HCT116 (cell line): Measurements from ENCODE around the gene TLR9. TPM values are rescaled to one million over a fixed set of nuclear protein-coding genes. Genes with fewer than 3 reads are reported as not detected.

Experiments
- ATAC-seq: fragments of 200-7000 bp; cut with Tn5 transposase; 2 replicates; pipeline ENCODE4 v1.9.1; 2020; ENCODE audit warnings: mild to moderate bottlenecking, moderate library complexity
- BruUV-seq: library from RNA; stranded (reverse); fragments of 400-500 nt; replicated peaks from 2 replicates; lab custom pipeline; 2021; lab: Mats Ljungman, UMichigan
- CTCF ChIA-PET: fragments of 300-600 bp; sonication (Branson Sonifier 250); formaldehyde crosslinking; loops from one replicate; lab custom pipeline; 2021; ENCODE audit warnings: antibody characterized with exemption; lab: Charles Lee
- POLR2A ChIA-PET: fragments of 300-600, 350-600 bp; sonication (Branson Sonifier 250); formaldehyde crosslinking; loops from one replicate; lab custom pipeline; 2021; ENCODE audit warnings: antibody characterized with exemption; lab: Charles Lee
- RAD21 ChIA-PET, 2 experiments: fragments of 300-600 bp; sonication (Branson Sonifier 250); formaldehyde crosslinking; loops; one replicate each; lab custom pipeline; 2023; ENCODE audit warnings: low total read pairs in 2 of 2; ENCODE audit not compliant: uncharacterized antibody in 2 of 2, unreplicated experiment in 2 of 2, low non-redundant PET in 1 of 2; lab: Charles Lee
- DNase-seq: peaks from one replicate; pipeline ENCODE4 v3.0.0-alpha.2; 2010; ENCODE audit warnings: low read depth, low spot score
- H2AFZ ChIP-seq: fragments of 200-600 bp; shearing (Covaris generic), sonication (generic); 2 replicates; pipeline ENCODE4 v1.6.1; 2017; ENCODE audit warnings: low read depth, mixed run types, mixed read lengths, antibody characterized with exemption, low read length; ENCODE audit not compliant: poor library complexity, severe bottlenecking
- H3K27ac ChIP-seq: 2 replicates; pipeline ENCODE4 v1.5.1; 2012; ENCODE audit warnings: low read depth, low read length
- H3K27me3 ChIP-seq: fragments of 200-600 bp; sonication (generic); 2 replicates; pipeline ENCODE4 v1.6.1; 2016; ENCODE audit warnings: mixed run types, low read length, mixed read lengths; ENCODE audit not compliant: insufficient read depth
- H3K36me3 ChIP-seq, 2 experiments: fragments of 200-500 bp in 1 of 2; fragments of 200-600 bp in 1 of 2; sonication (Bioruptor generic) in 1 of 2; sonication (generic) in 1 of 2; 2 replicates each; pipeline versions ENCODE4 v1.5.1 to v1.6.1; 2014 to 2016; ENCODE audit warnings: low read length in 2 of 2, inconsistent platforms in 1 of 2, mixed read lengths in 1 of 2, mixed run types in 1 of 2; ENCODE audit not compliant: insufficient read depth in 2 of 2, control insufficient read depth in 1 of 2
- H3K4me1 ChIP-seq, 2 experiments: fragments of 200-600 bp in 1 of 2; sonication (generic) in 1 of 2; 2 replicates each; pipeline versions ENCODE4 v1.5.1 to v1.6.1; 2012 to 2017; ENCODE audit warnings: low read length in 2 of 2, inconsistent platforms in 1 of 2, mild to moderate bottlenecking in 1 of 2, mixed read lengths in 1 of 2, mixed run types in 1 of 2, moderate library complexity in 1 of 2; ENCODE audit not compliant: insufficient read depth in 2 of 2, control insufficient read depth in 1 of 2
- H3K4me2 ChIP-seq: fragments of 200-600 bp; sonication (generic); 2 replicates; pipeline ENCODE4 v1.6.1; 2017; ENCODE audit warnings: mixed run types, low read length, mixed read lengths
- H3K4me3 ChIP-seq, 2 experiments: fragments of 200-600 bp in 1 of 2; sonication (generic) in 1 of 2; replicated peaks in 1 of 2; 2 replicates each; pipeline ENCODE4 v1.5.1; 2011 to 2016; ENCODE audit warnings: low read length in 2 of 2, control low read depth in 1 of 2, low read depth in 1 of 2, mild to moderate bottlenecking in 1 of 2, mixed read lengths in 1 of 2, mixed run types in 1 of 2
- H3K79me2 ChIP-seq: fragments of 200-600 bp; sonication (generic); 2 replicates; pipeline ENCODE4 v1.6.1; 2017; ENCODE audit warnings: mild to moderate bottlenecking, mixed run types, low read length, moderate library complexity, mixed read lengths; ENCODE audit not compliant: insufficient read depth
- H3K9ac ChIP-seq: fragments of 200-600 bp; sonication (generic); 2 replicates; pipeline ENCODE4 v1.6.1; 2016; ENCODE audit warnings: low read length, mixed read lengths
- H3K9me2 ChIP-seq: fragments of 200-600 bp; sonication (generic), shearing (Covaris generic); 2 replicates; pipeline ENCODE4 v1.6.1; 2017; ENCODE audit warnings: mixed run types, mild to moderate bottlenecking, moderate library complexity; ENCODE audit not compliant: insufficient read depth
- H3K9me3 ChIP-seq, 2 experiments: fragments of 200-500 bp in 1 of 2; fragments of 200-600 bp in 1 of 2; sonication (Bioruptor generic) in 1 of 2; sonication (generic) in 1 of 2; 2 replicates each; pipeline ENCODE4 v1.6.1; 2014 to 2017; ENCODE audit warnings: low read length in 2 of 2, mixed read lengths in 2 of 2, inconsistent platforms in 1 of 2, low read depth in 1 of 2, mild to moderate bottlenecking in 1 of 2, mixed run types in 1 of 2, moderate library complexity in 1 of 2; ENCODE audit not compliant: control insufficient read depth in 1 of 2, insufficient read depth in 1 of 2
- H4K20me1 ChIP-seq: fragments of 200-600 bp; sonication (generic), shearing (Covaris generic); 2 replicates; pipeline ENCODE4 v1.6.1; 2017; ENCODE audit warnings: mixed run types, mild to moderate bottlenecking, moderate library complexity; ENCODE audit not compliant: insufficient read depth
- EZH2 ChIP-seq: fragments of 200-600 bp; sonication (generic); IDR thresholded peaks from 2 replicates; pipeline ENCODE4 v1.6.1; 2017; ENCODE audit warnings: antibody characterized with exemption, mixed run types
- EZH2phosphoT487 ChIP-seq: fragments of 200-600 bp; IDR thresholded peaks from 2 replicates; pipeline ENCODE4 v1.6.1; 2018; ENCODE audit warnings: antibody characterized with exemption, borderline replicate concordance
- JUND ChIP-seq: IDR thresholded peaks from 2 replicates; pipeline ENCODE4 v1.6.1; 2012
- POLR2AphosphoS5 ChIP-seq: IDR thresholded peaks from 2 replicates; pipeline ENCODE4 v1.6.1; 2011; ENCODE audit warnings: mild to moderate bottlenecking, low read depth, low read length, moderate library complexity
- REST ChIP-seq: IDR thresholded peaks from 2 replicates; pipeline ENCODE4 v1.6.1; 2012; ENCODE audit warnings: low read depth
- SP1 ChIP-seq: IDR thresholded peaks from 2 replicates; pipeline ENCODE4 v1.6.1; 2012; ENCODE audit warnings: low read depth
- SRF ChIP-seq: IDR thresholded peaks from 2 replicates; pipeline ENCODE4 v1.6.1; 2012; ENCODE audit warnings: low read depth
- ZFX ChIP-seq: fragments of 450-650 bp; IDR thresholded peaks from 2 replicates; pipeline ENCODE4 v1.6.1; 2017
- intact Hi-C: fragments of 100-400 bp; cut with micrococcal nuclease; formaldehyde crosslinking; loops from 2 replicates; pipeline ENCODE4 v1.10.0; 2022
- total RNA-seq: library from RNA; stranded (reverse); gene quantifications from one replicate; pipeline ENCODE4 v1.2.1, GENCODE V29; 2021; ENCODE audit not compliant: unreplicated experiment

Gene TLR9
- total RNA-seq, 1 experiment from 2014 or later, result 0.15 TPM

GRCh38 chr3:52182691-52183090, 42.8 kb downstream of the TLR9 start:
- Histone ChIP-seq H3K9ac (no peak overlapping the region), H3K9me2 (no peaks in the 10 kb centered on the region), H4K20me1 (no peaks in the 10 kb centered on the region), H3K36me3 (no peaks in the 10 kb centered on the region), H3K27ac (no peak overlapping the region), H3K4me1 (no peaks in the 10 kb centered on the region), H3K9me3 (no peaks in the 10 kb centered on the region), H3K4me2 (no peak overlapping the region), H3K79me2 (no peaks in the 10 kb centered on the region), H2AFZ (no peak overlapping the region), H3K27me3 (no peaks in the 10 kb centered on the region), H3K4me3 (no peak overlapping the region)
- RAD21 ChIA-PET, result interaction anchor here in 1 of 2 experiments (0.5 kb wide), 1 partner anchor 9 kb away, joined by 4 read pairs; no protein-coding TSS in a partner anchor
- POLR2A ChIA-PET, result no interaction called here
- TF ChIP-seq POLR2AphosphoS5 (no peak), EZH2 (no peak), REST (no peak), JUND (no peak), SP1 (no peak), ZFX (no peak), EZH2phosphoT487 (no peak)
- BruUV-seq, result no TSS peak
- CTCF ChIA-PET, result no interaction called here
- intact Hi-C loops, result no loop called here
- ATAC-seq, result no peak
- no peak for DNase-seq

GRCh38 chr3:52182196-52182595, 43.2 kb downstream of the TLR9 start:
- no peak overlapping the region for H2AFZ ChIP-seq
- H3K9me2 ChIP-seq, result no peaks in the 10 kb centered on the region
- H3K9me3 ChIP-seq, result no peaks in the 10 kb centered on the region
- H4K20me1 ChIP-seq, result no peaks in the 10 kb centered on the region
- H3K27me3 ChIP-seq, result no peaks in the 10 kb centered on the region
- no peak overlapping the region for H3K9ac ChIP-seq
- H3K79me2 ChIP-seq, result no peaks in the 10 kb centered on the region
- no peaks in the 10 kb centered on the region for H3K36me3 ChIP-seq
- ChIA-PET POLR2A (no interaction called here), CTCF (no interaction called here), RAD21 (interaction anchor here in 1 of 2 experiments (0.5 kb wide), 1 partner anchor 8 kb away, joined by 4 read pairs; no protein-coding TSS in a partner anchor)
- TF ChIP-seq SRF, result no peak
- TF ChIP-seq EZH2, result no peak
- no TSS peak for BruUV-seq
- H3K4me2 ChIP-seq, result no peak overlapping the region
- no peak overlapping the region for H3K4me3 ChIP-seq
- no peak for ATAC-seq
- intact Hi-C loops, result no loop called here
- H3K4me1 ChIP-seq, result no peaks in the 10 kb centered on the region
- no peak overlapping the region for H3K27ac ChIP-seq
- DNase-seq, result no peak
